ENCODE results near the gene TFRC.

DNA sequence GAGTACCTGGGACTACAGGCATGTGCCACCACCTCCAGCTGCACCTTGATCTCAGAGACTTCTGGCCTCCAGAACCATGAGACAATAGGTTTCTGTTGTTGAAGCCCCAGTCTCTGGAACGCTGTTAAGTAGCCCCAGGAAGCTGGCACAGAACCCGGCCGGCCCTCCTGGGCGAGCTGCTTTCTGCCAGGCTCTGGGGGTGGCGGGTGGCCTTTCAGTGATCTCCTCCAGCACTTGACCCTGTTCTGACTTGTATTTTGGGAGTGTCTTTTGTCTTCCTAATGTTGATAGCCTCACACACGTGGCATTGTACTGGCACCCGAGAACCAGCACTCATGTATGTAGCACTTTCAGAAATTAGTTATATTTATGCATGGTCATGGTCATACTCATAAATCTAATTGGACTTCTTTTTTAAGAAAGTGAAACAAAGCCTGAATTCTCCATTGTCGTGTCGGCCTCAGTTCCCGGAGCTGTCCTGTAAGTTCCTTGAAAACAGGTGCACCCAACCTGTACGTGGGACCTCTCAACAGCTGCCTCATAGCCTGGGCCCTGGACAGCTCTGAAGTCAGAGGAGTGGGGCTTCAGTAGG is 74.0 kb downstream of the TFRC start:
- TF ChIP-seq, protein P1, sequence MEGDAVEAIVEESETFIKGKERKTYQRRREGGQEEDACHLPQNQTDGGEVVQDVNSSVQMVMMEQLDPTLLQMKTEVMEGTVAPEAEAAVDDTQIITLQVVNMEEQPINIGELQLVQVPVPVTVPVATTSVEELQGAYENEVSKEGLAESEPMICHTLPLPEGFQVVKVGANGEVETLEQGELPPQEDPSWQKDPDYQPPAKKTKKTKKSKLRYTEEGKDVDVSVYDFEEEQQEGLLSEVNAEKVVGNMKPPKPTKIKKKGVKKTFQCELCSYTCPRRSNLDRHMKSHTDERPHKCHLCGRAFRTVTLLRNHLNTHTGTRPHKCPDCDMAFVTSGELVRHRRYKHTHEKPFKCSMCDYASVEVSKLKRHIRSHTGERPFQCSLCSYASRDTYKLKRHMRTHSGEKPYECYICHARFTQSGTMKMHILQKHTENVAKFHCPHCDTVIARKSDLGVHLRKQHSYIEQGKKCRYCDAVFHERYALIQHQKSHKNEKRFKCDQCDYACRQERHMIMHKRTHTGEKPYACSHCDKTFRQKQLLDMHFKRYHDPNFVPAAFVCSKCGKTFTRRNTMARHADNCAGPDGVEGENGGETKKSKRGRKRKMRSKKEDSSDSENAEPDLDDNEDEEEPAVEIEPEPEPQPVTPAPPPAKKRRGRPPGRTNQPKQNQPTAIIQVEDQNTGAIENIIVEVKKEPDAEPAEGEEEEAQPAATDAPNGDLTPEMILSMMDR (IDR thresholded peaks at IDR 0.05), result no peak
- TF ChIP-seq POLR2A (IDR thresholded peaks at IDR 0.05) (no peak), EP300 (IDR thresholded peaks at IDR 0.05) (no peak)

All from ovary (tissue), 3 donors.